Measurements from ENCODE around the gene UBE2L5.

- TF ChIP-seq FOXM1 (IDR thresholded peaks at IDR 0.05; ENCODE audit: borderline replicate concordance): no peak
- no peak for TF ChIP-seq BHLHE40 (IDR thresholded peaks at IDR 0.05; ENCODE audit: borderline replicate concordance)
These were observed 45.0 kb upstream of the UBE2L5 start for GRCh38 chr13:30377312-30377685.

Measured in HEK293T (cell line).